GM12891 (cell line): ENCODE measurements around the gene HELZ.
"Not testable (repeated sequence)": the region's sequence is repeated elsewhere in the genome, so short reads cannot be mapped to it uniquely, and the experiment has no call there.

Source experiments
- DNase-seq: peaks from one replicate; pipeline ENCODE4 v3.0.0; 2011; ENCODE audit warnings: low spot score; ENCODE audit not compliant: insufficient read length
- FAIRE-seq: peaks from 2 replicates; lab custom pipeline; 2011; peaks lifted over from hg19 to GRCh38; lab: Jason Lieb, UNC
- PAX5 ChIP-seq: IDR thresholded peaks from 2 replicates; pipeline ENCODE4 v1.6.1; 2011; ENCODE audit warnings: low read length, moderate library complexity, mild to moderate bottlenecking; ENCODE audit not compliant: insufficient read depth, severe bottlenecking
- POLR2A ChIP-seq: IDR thresholded peaks from 2 replicates; pipeline ENCODE4 v1.6.1; 2011; ENCODE audit warnings: low read depth, low read length, control low read depth
- POLR2AphosphoS5 ChIP-seq: IDR thresholded peaks from 2 replicates; pipeline ENCODE4 v1.6.1; 2011; ENCODE audit warnings: low read depth, low read length, control low read depth
- POU2F2 ChIP-seq: IDR thresholded peaks from 2 replicates; pipeline ENCODE4 v1.6.1; 2011; ENCODE audit warnings: low read depth, mild to moderate bottlenecking, control low read depth, low read length, moderate library complexity
- SPI1 ChIP-seq: IDR thresholded peaks from 2 replicates; pipeline ENCODE4 v1.6.1; 2011; ENCODE audit warnings: low read depth, low read length, control low read depth
- TAF1 ChIP-seq: IDR thresholded peaks from 2 replicates; pipeline ENCODE4 v1.6.1; 2011; ENCODE audit warnings: low read depth, low read length, control low read depth

The HELZ gene

GRCh38 chr17:67050066-67050465 lies 194.9 kb downstream of the HELZ start:
- DNase-seq (no peak), FAIRE-seq (no peak)

DNA sequence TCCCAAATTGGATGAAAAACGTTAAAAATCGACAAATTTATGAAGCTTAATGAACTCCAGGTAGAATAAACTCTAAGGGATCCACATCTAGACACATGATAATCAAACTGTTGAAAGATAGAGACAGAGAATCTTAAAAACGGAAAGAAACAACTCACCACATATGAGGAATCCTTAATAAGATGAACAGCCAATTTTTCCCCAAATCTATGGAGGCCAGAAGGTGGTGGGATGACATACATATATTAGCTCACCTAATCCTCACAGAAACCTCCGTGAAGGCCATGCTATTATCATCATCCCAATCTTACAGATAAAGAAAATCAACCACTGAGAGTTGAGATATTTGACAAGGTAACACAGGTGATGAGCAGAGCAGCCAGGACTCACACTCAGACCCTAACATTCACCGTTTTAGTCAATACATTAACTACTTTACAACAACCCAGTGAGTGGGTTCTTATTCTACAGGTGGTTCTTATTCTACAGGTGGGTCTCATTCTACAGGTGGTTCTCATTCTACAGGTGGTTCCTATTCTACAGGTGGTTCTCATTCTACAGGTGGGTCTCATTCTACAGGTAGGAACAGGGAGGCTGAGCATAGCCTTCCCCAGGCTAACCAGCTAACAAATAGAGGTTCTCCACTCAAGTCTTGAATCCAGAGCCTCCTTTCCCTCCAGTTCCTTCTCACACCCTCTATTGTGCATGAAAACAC lies 195.8 kb downstream of the HELZ start:
- TF ChIP-seq POLR2A (no peak), SPI1 (no peak), POLR2AphosphoS5 (no peak), TAF1 (no peak), PAX5 (no peak), POU2F2 (no peak)
- DNase-seq (no peak), FAIRE-seq (no peak)

More at GRCh38 chr17:67050066-67050465, 194.9 kb downstream of the HELZ start:
- TF ChIP-seq POLR2A (no peak), POLR2AphosphoS5 (no peak), PAX5 (no peak), POU2F2 (no peak), SPI1 (no peak), TAF1 (no peak)

- no peak for FAIRE-seq
- TF ChIP-seq POLR2AphosphoS5, result no peak
- TF ChIP-seq TAF1, result no peak
- no peak for TF ChIP-seq PAX5
- no peak for TF ChIP-seq POLR2A
- no peak for TF ChIP-seq SPI1
- no peak for TF ChIP-seq POU2F2
- no peak for DNase-seq
Measured at GRCh38 chr17:67047382-67047781, 197.6 kb downstream of the HELZ start.

DNA sequence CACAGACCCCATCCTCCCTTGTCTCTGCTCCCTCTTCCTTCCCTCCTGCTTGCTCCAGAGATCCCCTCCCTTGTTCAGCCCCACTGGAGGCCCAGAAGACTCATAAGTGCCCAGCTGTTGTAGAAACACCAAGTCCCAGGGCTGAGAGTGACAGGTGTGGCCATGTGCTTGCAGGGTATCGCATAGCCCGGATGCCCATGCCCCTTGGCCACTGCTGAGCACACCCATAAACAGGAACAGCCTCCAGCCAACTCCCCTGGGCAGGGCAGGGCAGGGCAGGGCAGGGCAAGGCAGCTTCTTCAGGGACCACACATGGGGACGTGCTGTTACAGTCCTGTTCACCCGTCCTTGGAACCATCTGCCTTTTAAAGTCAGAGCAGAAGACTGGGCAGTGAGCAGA lies 198.6 kb downstream of the HELZ start:
- TF ChIP-seq SPI1, result no peak
- TF ChIP-seq POU2F2, result no peak
- no peak for TF ChIP-seq PAX5
- TF ChIP-seq POLR2A, result no peak
- no peak for TF ChIP-seq TAF1
- no peak for TF ChIP-seq POLR2AphosphoS5
- FAIRE-seq (no peak), DNase-seq (no peak)

DNA sequence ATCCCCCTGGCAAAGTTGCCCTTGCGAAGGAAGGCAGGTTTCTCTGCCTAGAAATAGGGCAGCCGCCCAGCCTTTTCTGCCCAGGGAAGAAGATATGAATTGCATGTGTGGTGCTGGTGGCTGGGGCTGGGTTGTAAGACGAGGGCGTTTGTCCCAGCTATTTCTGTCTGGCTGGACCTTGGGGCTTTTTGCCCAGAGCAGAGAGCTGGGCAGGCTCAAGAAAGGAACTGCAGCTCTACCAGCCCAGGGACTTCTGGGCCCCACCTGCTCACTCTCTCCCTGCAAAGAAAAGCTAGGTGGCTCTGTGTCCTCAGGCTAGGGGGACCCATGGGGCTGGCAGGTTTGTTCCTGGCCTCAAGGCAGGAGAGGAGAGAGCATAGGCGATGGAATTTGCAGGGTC lies 200.1 kb downstream of the HELZ start:
- DNase-seq (no peak), FAIRE-seq (no peak)
- TF ChIP-seq SPI1 (no peak), POLR2A (no peak), POU2F2 (no peak), TAF1 (no peak), PAX5 (no peak), POLR2AphosphoS5 (no peak)

- FAIRE-seq, result no peak
- no peak for DNase-seq
- TF ChIP-seq PAX5, result no peak
- no peak for TF ChIP-seq POLR2AphosphoS5
- no peak for TF ChIP-seq SPI1
Measured at GRCh38 chr17:67044016-67044772, 200.8 kb downstream of the HELZ start, which contains the start of gene CACNG1. TSS of gene CACNG1 (plus strand) at chr17:67044554. CDS start at chr17:67044661, 107 bp downstream.

GRCh38 chr17:67043283-67043682 lies 201.7 kb downstream of the HELZ start:
- DNase-seq, result no peak
- TF ChIP-seq POU2F2 (no peak), POLR2A (no peak)
- FAIRE-seq, result no peak

DNA sequence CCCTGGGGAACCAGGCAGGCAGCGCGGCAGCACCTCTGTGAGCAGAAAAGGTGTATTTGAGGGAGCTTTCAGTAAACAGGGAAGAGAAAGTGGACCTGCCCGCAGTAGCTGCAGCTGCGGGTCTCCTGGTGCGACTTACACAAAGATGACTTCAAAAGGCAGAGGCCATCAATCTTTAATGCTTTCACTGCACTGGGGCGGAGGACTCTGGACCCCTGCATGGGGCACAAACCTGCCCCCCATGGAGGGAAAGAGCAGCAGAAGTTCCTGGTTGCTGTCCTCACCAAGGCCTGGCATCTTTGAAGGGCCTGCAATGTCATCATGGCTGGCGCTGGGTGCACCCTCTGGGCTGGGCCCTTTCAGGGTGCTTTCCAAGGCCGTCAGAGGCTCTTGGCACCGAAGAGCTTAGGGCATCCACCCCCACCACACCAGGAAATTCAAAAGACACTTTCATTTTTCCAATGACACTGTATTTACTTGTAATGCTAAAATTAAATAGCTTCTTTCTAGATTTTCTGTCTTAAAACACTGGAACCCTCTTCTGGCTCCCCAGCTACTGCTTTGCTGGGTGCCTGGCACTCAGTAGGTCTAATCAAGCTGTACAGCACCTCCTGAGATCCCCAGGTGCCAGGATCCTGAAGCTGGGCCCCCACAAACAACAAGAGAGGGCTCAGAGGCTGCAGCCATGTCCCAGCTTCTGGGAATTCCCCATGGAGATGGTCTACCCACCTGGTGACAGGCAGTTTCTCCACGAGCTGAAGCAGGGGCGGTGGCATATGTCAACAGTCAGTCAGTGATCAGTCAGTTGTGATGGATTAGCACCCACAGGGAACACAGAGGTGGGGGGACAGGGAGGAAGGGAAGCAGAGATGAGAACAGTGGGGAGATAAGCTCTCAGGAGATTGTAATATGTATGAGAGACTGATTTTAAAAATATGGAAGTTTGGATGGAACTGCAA lies 202.8 kb downstream of the HELZ start:
- no peak for FAIRE-seq
- TF ChIP-seq POU2F2 (no peak), POLR2A (no peak), PAX5 (no peak), TAF1 (no peak), SPI1 (no peak), POLR2AphosphoS5 (no peak)
- DNase-seq, result no peak

GRCh38 chr17:67041531-67041930 lies 203.5 kb downstream of the HELZ start:
- no peak for TF ChIP-seq POLR2A
- no peak for TF ChIP-seq PAX5
- no peak for TF ChIP-seq SPI1
- no peak for TF ChIP-seq TAF1
- TF ChIP-seq POU2F2, result no peak
- TF ChIP-seq POLR2AphosphoS5, result no peak
- DNase-seq (no peak), FAIRE-seq (no peak)

- FAIRE-seq, DNase-seq: not testable (repeated sequence)
Measured at GRCh38 chr17:67041119-67041518, 203.9 kb downstream of the HELZ start.
